Activated CD4-positive, CD25-positive, alpha-beta regulatory T cell (primary cell): ENCODE results near the gene GFER.

Experiments used
- DNase-seq, 4 experiments: peaks; one replicate each; lab custom pipeline; 2025; lab: John Stamatoyannopoulos, UW

Gene GFER

DNA sequence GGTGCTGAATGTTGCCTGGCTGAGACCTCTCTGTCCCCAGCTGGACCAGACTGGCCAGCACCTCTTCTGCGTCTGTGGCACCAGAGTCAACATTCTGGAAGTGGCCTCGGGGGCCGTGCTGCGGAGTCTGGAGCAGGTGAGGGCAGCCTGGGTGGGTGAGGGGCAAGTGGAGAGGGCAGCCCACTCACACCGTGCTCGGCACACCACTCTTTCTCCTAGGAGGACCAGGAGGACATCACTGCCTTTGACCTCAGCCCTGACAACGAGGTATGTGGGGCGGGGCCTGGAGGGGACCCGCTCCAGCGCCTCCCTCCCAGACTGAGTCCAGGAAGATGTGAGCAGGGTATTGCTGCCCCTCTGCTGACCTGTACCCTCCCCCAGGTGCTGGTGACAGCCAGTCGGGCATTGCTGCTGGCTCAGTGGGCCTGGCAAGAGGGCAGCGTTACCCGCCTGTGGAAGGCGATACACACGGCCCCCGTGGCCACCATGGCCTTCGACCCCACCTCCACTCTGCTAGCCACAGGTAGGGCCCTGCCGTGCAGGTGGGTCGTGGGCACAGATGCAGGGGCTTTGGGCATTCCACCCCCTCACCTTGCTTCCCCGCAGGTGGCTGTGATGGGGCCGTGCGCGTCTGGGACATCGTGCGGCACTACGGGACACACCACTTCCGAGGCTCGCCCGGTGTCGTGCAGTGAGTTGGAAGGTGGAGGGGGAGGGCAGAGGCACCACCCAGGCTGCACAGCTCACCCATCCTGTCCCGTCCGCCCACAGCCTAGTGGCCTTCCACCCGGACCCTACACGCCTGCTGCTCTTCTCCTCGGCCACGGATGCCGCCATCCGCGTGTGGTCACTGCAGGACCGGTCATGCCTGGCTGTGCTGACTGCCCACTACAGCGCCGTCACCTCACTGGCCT, 9.6 kb upstream of the GFER start:
- no peak for DNase-seq

DNA sequence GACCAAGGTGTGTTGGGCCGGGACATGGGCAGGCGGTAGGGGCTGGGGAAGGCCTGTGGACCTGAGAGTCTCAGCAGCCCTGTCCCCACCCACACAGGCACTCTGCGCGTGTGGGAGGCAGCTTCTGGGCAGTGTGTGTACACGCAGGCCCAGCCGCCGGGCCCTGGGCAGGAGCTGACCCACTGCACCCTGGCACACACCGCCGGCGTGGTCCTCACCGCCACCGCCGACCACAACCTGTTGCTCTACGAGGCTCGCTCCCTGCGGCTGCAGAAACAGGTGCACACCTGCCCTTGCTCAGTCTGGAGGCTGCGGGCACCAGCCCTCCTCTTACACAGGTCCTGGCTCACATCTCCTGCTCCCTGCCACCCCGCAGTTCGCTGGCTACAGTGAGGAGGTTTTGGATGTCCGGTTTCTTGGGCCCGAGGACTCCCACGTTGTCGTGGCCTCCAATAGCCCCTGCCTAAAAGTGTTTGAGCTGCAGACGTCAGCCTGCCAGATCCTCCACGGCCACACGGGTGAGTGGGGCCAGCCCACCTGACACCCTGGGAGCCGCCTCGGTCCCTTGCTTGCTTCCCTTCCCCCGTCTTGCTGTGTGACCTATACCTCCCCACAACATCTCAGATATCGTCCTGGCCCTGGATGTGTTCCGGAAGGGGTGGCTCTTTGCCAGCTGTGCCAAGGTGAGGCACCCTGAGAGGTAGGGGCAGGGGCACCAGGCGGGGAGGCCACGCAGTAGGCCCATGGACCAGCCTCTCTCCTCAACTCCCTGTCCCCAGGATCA, 8.4 kb upstream of the GFER start:
- DNase-seq = no peak

DNA sequence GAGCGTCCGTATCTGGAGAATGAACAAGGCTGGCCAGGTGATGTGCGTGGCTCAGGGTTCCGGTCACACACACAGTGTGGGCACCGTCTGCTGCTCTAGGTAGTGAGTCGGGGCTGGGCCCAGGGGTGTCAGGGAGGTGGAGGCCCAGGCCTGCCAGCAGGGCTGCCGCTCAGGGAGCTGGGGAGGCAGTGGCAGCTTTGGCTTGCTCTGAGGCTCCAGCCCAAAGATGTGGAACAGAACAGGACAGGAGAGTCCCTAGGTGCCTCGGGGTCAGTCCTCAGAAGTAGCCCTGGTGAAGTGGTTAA, 7.8 kb upstream of the GFER start:
- DNase-seq = no peak

DNA sequence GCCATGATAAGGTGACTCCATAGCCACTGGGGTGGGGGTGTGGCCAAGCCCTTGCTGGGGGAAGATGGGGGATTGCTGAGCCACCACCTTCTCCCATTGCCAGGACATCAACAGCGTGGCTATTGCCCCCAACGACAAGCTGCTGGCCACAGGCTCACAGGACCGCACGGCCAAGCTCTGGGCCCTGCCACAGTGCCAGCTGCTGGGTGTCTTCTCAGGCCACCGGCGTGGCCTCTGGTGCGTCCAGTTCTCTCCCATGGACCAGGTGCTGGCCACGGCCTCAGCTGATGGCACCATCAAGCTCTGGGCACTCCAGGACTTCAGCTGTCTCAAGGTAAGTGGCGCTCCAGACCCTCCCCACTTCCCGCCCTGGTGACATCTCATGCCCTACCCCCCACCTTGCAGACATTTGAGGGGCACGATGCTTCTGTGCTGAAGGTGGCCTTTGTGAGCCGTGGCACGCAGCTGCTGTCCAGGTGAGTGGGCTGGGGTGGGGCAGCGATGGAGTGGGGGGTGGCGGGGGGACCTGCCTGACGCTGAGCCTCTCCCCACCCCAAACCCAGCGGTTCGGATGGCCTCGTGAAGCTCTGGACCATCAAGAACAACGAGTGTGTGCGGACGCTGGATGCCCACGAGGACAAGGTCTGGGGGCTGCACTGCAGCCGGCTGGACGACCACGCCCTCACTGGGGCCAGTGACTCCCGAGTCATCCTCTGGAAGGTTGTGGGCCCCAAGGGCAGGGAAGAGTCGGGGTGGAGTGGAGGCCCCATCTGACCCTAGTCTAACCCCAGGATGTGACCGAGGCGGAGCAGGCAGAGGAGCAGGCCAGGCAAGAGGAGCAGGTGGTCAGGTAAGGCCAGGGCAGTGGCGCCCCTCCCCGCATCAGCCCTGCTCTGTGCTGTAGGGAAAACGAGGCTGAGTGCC, 6.8 kb upstream of the GFER start:
- no peak for DNase-seq

DNA sequence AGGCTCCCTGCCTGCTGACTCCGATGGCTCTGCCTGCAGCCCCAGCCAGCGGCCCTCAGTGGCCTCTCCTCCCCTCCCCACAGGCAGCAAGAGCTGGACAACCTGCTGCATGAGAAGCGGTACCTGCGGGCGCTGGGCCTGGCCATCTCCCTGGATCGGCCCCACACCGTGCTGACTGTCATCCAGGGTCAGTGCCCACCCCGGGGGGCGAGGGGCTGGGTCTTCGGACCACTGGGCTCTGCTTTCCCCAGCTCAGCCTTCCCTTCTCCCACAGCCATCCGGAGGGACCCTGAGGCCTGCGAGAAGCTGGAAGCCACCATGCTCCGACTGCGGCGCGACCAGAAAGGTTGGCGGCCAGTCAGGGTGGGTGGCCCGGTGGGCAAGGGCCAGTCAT, 6.1 kb upstream of the GFER start:
- DNase-seq = no peak

DNA sequence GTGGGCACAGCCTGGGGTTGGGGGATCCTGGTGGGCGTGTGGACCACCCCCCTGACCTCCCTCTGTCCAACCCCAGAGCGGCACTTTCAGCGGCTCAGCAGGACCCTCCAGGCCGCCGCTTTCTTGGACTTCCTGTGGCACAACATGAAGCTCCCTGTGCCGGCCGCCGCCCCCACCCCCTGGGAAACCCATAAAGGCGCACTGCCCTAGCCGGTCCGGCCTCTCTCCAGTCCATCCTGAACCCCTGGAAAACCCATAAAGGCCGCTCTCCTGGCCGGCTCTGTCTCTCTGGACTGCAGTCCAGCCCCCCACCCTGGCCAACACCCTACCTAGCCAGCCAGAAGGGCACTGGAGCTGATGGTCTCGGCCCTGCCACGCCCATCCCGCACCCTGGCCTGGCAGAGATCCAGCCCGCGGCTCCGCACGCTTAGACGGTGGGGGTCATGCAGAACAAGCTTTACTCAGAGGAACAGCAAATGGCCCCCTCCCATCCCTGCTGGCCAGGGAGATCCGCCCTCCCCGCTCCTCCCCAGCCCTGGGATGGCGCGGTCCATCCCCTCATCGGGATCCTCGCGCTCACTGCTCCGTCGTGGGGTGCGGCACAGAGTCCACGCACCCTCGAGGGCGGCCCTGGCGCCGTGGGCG, 5.4 kb upstream of the GFER start:
- no peak for DNase-seq

DNA sequence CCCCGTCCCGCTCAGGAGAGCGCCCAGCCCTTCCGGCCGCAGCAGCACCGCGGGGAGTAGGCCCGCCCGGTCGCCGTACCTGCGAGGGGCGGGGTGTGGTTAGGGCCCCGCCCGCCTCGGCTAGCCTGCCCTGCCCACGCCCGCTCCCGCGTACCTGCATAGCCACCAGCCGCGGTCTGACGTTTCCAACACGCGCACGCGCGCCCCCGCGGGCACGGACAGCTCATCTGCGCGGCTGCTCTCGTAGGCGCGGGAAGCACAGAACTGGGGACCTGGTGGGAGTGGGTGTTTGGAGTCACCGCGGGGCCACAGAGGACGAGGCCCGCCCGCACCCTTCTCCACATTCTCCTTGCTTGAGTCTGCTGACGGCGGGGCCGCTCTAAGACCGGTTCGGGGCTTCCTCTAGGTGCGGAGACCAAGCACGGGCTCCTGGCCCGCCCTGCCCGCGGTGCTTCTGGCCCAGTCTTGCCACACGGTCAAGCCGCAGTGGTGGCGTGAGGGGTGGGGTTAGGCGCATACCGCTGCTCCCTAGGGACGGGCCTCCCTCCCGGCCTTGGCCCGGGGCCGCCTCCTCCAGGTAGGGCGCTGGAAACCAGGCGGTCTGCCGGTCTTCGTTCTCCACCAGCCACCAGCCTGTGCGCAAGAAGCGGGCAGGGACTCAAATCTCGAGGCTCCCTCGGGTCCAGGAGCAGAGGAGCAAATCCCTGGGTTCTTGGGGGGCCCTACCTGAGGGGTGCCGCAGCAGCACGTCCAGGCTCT, 4.5 kb upstream of the GFER start:
- DNase-seq = no peak

DNA sequence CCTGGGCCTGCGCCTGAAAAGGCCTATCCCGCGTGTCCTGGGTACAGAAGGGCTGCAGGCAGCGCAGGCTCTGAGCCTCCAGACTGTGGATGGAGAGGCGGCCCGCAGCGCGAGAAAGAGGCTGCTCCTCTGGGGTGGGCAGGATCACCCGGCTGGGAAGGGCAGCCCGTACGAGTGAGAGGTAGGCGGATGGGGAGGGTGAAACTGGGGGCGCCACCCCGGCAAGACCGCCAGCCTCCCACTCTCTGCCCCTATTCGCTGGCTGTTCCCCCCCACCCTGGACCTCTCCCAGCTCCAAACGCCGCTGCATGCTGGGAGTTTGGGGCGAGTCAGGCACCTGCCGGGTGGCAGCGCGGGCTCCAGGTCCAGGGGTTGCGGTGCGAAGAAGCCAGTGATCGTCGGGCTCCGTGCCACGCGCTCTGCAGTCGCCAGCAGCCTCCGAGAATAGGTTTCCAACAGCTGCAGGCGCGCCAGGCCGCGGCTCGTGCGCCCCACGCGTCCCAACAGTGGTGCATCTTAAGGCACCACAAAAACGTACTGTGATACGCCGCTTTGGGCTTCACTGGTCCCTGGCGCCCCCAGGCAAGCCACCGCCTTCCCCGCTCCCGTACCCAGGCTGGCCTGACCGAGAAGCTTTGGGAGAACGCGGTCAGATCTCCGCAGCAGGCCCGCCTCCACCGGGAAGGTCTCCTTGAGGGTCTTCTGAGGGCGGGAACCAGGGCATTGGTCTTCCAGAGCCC, 3.8 kb upstream of the GFER start:
- DNase-seq = no peak

DNA sequence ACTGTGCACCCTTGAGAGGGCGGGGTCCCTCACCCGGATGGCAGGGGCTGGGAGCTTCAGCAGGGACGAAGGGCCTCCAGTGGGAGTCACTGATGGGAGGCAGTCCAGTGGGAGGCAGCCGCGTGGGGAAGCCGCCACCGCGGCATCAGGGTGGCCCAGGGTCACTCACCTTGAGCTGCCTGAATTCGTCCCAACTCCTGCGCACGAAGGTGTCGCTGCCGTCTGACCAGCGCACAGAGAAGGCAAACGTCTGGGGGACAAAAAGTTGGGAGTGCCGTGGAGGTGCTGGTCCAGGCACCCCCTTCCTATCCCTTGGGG, 3.3 kb upstream of the GFER start:
- DNase-seq = no peak

DNA sequence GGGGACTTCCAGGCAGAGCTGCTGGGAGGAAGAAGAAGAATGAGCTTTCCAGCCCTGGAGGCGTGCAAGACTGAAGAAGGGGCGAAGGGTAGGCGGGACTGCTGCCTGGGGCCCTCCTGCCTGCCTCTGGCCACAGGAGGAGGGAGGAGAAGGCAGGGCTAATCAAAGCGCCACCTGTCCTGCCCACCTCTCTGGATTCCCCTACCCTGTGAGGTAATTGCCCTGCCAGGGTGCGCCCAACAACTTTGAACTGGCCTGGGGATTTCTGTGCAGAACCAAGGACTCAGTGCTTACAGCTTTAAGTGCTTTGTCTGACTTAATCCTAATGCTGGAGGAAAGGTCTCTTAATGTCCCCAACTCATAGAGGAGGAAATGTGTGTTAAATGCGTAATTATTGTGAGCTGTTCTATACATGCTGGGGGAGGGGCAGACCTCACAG, 2.6 kb upstream of the GFER start, which contains the start of gene NOXO1:
NOXO1 (minus strand) TSS at position 72 of the 439 bp plus-strand sequence. CDS start 290 bp downstream, outside the sequence.
- DNase-seq = no peak

DNA sequence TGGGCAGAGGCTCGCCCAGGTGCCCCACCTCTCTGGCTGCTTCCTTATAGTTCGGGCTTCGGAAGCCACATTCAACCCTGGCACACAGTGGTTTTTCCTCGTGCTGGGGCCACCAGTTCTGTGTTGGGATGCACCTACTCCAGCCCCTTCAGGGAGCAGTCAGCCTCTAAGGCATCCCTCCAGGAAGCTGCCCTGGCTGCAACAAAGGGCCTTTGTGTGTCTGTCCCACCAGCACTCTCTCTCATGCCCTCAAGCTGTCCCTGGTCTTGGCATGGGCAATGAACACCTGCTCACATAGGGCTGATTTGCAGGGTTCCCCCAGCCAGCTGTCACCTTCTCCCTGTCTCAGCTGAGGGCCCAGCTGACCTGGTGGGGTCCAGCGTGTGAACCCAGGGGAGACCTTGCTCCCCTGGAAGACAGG, 2.0 kb upstream of the GFER start:
- DNase-seq = no peak

DNA sequence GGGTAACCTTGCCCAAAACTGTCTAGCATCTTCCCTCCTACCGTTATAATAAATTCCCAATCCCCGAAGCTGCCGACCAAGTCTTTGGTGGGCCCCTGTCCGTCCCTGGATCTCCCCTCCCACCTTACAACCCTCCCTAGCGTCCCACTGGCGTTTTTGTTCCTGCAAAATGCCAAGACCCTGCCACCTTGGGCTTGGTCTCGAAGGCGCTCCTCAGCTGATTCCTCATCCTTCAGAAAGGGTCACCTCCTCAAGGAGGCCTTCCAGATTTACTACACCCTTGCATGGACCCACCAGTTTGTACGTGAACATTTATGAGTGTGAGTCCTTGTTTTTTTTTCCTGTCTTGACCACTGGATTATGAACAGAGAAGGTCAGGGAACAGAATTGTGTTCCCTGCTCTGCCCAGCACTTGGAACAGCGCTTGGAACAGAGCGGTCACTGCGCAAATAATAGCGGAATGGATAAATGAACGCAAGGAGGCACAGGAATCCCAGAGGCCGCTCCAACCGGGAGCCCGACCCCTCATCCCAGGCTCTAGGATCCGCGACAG, 926 bp upstream of the GFER start:
- no peak for DNase-seq

DNA sequence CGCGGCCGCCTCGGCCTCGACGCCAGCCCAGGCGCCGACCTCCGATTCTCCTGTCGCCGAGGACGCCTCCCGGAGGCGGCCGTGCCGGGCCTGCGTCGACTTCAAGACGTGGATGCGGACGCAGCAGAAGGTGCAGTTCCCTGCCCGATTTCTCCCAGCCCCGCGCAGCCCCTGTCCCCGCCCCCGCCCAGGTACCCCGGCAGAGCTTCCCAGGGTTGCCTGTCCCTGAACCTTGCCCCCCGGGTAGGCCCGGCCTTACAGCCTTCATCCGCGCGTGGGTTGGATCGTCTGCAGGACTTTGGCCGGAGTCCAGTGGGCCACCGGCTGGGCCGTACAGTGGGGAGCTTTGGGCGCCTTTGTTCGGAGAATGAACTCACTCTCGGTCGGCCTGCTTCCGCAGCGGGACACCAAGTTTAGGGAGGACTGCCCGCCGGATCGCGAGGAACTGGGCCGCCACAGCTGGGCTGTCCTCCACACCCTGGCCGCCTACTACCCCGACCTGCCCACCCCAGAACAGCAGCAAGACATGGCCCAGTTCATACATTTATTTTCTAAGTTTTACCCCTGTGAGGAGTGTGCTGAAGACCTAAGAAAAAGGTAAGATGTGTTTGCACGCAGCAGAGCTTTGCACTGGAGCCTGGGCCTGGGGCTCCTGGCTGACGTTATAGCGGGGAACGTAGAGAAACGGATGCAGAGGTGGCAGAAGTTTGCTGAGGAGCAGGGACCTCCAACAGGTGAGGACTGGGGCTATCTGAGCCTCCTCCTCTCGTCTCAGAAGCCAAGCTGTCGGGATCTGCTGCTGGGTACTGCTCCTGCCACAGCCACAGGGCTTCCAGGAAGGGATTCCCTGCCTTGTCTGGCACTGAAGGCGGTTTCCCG, 593 bp downstream of the GFER start:
- DNase-seq = no peak

DNA sequence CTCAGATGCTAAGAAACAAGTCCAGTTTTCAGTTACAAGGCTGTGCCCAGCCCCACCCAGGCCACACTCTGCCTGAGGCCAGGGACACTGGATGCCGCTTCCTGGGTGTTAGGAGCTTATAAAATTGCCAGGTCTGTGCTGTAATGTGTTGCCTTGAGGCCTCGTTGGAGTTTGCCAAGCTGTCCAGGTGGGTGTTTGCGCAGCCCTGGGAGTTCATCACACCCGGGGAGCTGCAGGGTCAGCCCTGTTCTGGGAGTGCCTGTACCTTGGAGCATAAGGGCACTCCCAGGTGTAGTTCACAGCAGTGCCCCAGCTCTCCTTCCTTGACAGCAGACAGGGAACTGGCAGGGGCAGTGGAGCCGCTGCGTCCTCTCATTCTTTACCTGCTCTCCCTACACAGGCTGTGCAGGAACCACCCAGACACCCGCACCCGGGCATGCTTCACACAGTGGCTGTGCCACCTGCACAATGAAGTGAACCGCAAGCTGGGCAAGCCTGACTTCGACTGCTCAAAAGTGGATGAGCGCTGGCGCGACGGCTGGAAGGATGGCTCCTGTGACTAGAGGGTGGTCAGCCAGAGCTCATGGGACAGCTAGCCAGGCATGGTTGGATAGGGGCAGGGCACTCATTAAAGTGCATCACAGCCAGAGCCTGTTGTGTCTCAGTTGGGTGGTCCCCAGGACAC, 1.6 kb downstream of the GFER start:
- DNase-seq = no peak

DNA sequence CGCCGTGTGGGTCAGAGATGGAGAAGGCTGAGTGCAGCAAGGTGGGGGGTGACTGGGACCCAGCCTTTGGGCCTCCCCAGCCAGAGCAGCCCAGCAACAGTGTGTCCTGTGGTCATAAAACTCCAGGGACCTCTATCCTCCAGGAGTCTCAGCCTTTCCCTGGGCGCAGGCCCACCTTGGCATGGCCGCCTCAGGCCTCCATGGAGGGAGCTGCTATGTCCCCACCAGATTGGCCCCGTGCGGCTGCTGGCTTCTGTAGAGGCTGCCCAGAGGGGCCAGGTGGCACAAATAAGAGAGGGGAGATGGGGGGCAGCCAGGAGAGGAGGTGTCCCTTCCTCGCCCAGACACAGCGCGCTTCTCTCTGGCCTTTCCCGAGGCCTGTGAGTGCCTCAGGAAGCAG, 3.2 kb downstream of the GFER start:
- DNase-seq = no peak

DNA sequence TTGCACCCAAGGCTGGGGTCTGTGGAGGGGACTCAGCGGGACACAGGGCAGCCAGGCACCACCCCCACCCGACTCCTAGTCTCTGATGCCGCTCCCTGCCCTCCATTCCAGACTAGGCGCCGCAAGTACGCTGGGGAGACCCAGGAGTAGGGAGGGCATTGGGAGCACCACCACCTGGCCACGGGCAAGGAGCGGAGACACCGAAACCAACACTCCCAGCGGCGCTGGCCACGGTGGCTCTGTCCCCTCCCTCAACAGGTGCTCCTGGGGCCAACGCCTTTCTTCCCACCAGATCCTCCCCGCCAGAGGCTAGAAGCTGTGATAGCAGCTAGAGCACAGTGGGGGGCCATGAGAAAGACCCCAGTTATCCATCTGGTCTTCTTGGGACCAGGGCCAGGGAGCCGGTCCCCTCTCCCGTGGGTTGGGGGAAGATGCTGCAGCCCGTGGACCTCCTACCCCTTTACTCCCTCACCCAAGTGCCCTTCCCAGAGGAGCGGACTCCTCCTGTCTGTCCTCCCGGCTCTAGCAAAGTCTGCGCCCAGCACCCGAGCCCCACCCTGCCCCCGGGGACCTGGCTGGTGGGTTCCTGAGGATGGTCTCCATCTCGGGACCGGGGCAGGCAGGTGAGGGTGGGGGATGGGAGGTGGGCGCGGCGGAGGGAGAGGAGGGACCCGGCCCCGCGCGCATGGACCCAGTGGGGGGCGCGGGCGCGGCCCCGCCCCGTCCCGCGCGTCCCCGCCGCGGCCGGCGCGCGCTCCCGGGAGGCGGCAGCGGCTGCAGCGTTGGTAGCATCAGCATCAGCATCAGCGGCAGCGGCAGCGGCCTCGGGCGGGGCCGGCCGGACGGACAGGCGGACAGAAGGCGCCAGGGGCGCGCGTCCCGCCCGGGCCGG, 5.5 kb downstream of the GFER start, which contains the start of gene SYNGR3:
SYNGR3 (plus strand) TSS at position 762 of the 892 bp plus-strand sequence. CDS start 133 bp downstream, outside the sequence.
- no peak for DNase-seq

DNA sequence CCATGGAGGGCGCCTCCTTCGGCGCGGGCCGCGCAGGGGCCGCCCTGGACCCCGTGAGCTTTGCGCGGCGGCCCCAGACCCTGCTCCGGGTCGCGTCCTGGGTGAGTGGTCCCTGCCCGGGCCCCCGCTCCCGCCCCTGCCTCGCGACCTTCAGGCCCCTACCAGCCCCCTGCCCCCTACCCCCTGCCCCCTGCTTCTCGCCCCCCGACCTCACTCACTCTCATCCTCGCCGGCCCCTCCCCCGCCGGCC, 6.0 kb downstream of the GFER start:
- DNase-seq = no peak
